ENCODE measurements around the gene TSPYL2.

The TSPYL2 gene

GRCh38 chrX:53071064-53071463 is 11.1 kb upstream of the TSPYL2 start:
- no peak for TF ChIP-seq MAX (IDR thresholded peaks at IDR 0.05; ENCODE audit: low read depth, low read length)
- TF ChIP-seq CTCF (IDR thresholded peaks at IDR 0.05; ENCODE audit: low read depth, low read length), result no peak
- TF ChIP-seq MYC (IDR thresholded peaks at IDR 0.05; ENCODE audit: low read depth, low read length), result no peak
- no peak for DNase-seq (ENCODE audit: low read depth)
- no peak overlapping the region for H3K4me3 ChIP-seq (ENCODE audit: low read depth, low read length)

GRCh38 chrX:53071604-53072417 is 10.4 kb upstream of the TSPYL2 start:
- TF ChIP-seq MAX (IDR thresholded peaks at IDR 0.05; ENCODE audit: low read depth, low read length) (peak; percentile 92), CTCF (IDR thresholded peaks at IDR 0.05; ENCODE audit: low read depth, low read length) (peak; percentile 46), MYC (IDR thresholded peaks at IDR 0.05; ENCODE audit: low read depth, low read length) (peak; percentile 92), POLR2A (IDR thresholded peaks at IDR 0.05; ENCODE audit: extremely low read depth, insufficient read length) (no peak)
- peak; percentile 75 for DNase-seq (ENCODE audit: low read depth)
- H3K4me3 ChIP-seq (ENCODE audit: low read depth, low read length), result peak overlapping the region; percentile 57

- H3K4me3 ChIP-seq (ENCODE audit: low read depth, low read length), result peak overlapping the region; percentile 57
- TF ChIP-seq MYC (IDR thresholded peaks at IDR 0.05; ENCODE audit: low read depth, low read length) (no peak), POLR2A (IDR thresholded peaks at IDR 0.05; ENCODE audit: extremely low read depth, insufficient read length) (no peak), CTCF (IDR thresholded peaks at IDR 0.05; ENCODE audit: low read depth, low read length) (no peak), MAX (IDR thresholded peaks at IDR 0.05; ENCODE audit: low read depth, low read length) (no peak)
- DNase-seq (ENCODE audit: low read depth), result no peak
Measured at GRCh38 chrX:53072418-53073114, 9.6 kb upstream of the TSPYL2 start.

GRCh38 chrX:53073115-53073586 is 9.0 kb upstream of the TSPYL2 start:
- H3K4me3 ChIP-seq (ENCODE audit: low read depth, low read length), result no peak overlapping the region
- DNase-seq (ENCODE audit: low read depth), result no peak
- TF ChIP-seq POLR2A (IDR thresholded peaks at IDR 0.05; ENCODE audit: extremely low read depth, insufficient read length) (no peak), MYC (IDR thresholded peaks at IDR 0.05; ENCODE audit: low read depth, low read length) (no peak), MAX (IDR thresholded peaks at IDR 0.05; ENCODE audit: low read depth, low read length) (no peak), CTCF (IDR thresholded peaks at IDR 0.05; ENCODE audit: low read depth, low read length) (no peak)

GRCh38 chrX:53075011-53075410 is 7.2 kb upstream of the TSPYL2 start:
- peak; percentile 20 for DNase-seq (ENCODE audit: low read depth)
- no peak overlapping the region for H3K4me3 ChIP-seq (ENCODE audit: low read depth, low read length)
- TF ChIP-seq POLR2A (IDR thresholded peaks at IDR 0.05; ENCODE audit: extremely low read depth, insufficient read length) (no peak), CTCF (IDR thresholded peaks at IDR 0.05; ENCODE audit: low read depth, low read length) (no peak), MAX (IDR thresholded peaks at IDR 0.05; ENCODE audit: low read depth, low read length) (no peak), MYC (IDR thresholded peaks at IDR 0.05; ENCODE audit: low read depth, low read length) (no peak)

All from NB4 (cell line).